ENCODE data around the gene ATP2C2.
"Not testable (repeated sequence)": the region's sequence is repeated elsewhere in the genome, so short reads cannot be mapped to it uniquely, and the experiment has no call there.

The ATP2C2 gene

GRCh38 chr16:84397090-84397489 lies 28.8 kb downstream of the ATP2C2 start:
- no peak for DNase-seq (ENCODE audit: low spot score)

DNA sequence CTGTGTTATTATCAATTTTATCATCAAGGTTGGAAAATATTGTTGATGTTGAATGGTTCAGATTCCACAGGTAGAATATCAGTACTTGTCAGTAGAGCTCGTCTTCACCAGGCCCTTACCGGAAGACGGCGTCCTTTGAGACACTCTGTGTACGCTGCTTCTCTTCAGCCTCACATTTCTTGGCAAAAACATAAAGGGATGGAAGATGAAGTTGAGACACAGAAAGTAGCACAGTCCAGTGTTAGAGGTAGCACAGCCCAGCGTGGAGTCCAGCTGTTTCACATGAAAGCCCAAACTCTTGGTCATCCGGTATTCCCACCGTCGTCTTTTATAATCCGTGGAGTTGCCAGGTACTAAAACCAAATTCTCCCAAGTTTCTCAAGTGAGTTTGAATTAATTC lies 30.4 kb downstream of the ATP2C2 start:
- no peak for DNase-seq (ENCODE audit: low spot score)

GRCh38 chr16:84399912-84400311 lies 31.6 kb downstream of the ATP2C2 start:
- not testable (repeated sequence) for DNase-seq (ENCODE audit: low spot score)

DNA sequence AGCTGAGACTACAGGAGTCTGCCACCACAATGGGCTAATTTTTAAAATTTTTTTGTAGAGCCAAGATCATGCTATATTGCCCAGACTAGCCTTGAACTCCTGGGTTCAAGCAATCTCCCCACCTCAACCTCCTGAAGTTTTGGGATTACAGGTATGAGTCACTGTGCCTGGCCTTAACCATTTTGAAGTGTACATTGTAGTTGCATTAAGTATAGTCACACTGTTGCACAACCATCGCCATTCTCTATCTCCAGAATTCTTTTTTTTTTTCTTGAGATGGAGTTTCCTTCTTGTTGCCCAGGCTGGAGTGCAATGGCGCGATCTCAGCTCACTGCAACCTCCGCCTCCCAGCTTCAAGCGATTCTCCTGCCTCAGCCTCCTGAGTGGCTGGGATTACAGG lies 35.1 kb downstream of the ATP2C2 start:
- not testable (repeated sequence) for DNase-seq (ENCODE audit: low spot score)

DNA sequence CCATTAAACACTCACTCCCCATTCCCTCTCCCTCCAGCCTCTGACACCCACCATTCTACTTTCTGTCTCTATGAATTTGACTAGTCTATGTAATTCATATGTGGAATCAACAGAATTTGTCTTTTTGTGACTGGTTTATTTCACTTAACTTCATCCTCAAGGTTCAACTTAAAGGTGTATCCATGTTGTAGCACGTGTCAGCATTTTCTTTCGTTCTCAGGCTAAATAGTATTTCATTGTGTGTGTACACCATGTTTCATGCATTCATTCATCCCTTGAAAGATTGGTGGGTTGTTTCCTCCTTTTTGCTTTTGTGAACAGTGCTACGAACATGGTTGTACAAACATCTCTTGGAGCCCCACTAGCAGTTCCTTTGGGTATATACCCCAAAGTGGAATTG lies 36.0 kb downstream of the ATP2C2 start:
- no peak for DNase-seq (ENCODE audit: low spot score)

- DNase-seq (ENCODE audit: low spot score) = no peak
Observed at GRCh38 chr16:84404936-84405639, 36.8 kb downstream of the ATP2C2 start.

GRCh38 chr16:84406006-84406963 lies 37.9 kb downstream of the ATP2C2 start:
- DNase-seq (ENCODE audit: low spot score) = no peak

DNA sequence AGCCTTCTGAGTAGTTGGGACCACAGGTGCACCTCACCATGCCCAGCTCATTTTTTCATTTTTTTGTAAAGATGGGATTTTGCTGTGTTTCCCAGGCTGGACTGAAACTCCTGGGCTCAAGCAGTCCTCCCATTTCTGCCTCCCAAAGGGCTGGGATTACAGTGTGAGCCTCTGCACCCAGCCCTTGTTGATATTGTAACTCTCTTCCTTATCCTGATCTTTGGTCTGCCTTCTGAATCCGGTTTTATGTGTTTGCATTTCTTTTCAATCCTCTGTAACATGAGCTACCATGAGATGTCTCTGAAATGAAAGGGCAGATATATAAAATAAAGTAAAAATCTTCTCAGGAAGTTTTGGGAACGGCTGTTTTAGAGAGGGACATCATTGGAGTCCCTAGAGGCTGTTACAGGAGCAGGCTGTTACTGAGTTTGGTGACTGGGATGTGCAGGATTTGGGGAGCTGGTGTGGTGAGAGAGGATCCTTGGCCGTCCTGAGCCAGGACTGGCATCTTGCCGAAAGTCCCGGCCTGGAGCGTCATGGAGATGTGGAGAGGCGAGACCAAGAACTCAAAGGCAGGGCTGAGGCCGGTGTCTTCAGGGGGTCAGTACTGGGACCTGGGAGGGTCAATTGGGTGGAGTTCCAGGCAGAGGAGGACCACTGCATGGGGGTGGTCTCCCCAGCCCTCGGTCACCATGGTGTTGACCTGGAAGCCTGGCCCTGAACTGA lies 39.4 kb downstream of the ATP2C2 start:
- no peak for DNase-seq (ENCODE audit: low spot score)

DNA sequence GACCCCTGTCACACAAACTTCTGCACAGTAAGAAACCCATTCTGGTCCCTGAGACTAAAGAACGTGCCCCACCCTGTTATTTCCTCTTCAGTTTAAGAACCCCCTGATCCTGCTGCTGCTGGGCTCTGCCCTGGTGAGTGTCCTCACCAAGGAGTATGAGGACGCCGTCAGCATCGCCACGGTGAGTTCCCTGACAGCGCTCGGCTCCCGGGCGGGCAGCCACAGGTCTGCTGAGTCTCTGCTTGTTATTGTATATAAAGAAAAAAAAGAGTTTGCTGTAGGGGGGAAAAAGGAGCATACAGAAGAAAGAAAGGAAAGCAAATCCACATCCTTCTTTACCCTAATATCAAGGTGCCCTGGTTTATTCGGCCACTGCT lies 40.0 kb downstream of the ATP2C2 start:
- no peak for DNase-seq (ENCODE audit: low spot score)

GRCh38 chr16:84408856-84409255 lies 40.5 kb downstream of the ATP2C2 start:
- no peak for DNase-seq (ENCODE audit: low spot score)

DNA sequence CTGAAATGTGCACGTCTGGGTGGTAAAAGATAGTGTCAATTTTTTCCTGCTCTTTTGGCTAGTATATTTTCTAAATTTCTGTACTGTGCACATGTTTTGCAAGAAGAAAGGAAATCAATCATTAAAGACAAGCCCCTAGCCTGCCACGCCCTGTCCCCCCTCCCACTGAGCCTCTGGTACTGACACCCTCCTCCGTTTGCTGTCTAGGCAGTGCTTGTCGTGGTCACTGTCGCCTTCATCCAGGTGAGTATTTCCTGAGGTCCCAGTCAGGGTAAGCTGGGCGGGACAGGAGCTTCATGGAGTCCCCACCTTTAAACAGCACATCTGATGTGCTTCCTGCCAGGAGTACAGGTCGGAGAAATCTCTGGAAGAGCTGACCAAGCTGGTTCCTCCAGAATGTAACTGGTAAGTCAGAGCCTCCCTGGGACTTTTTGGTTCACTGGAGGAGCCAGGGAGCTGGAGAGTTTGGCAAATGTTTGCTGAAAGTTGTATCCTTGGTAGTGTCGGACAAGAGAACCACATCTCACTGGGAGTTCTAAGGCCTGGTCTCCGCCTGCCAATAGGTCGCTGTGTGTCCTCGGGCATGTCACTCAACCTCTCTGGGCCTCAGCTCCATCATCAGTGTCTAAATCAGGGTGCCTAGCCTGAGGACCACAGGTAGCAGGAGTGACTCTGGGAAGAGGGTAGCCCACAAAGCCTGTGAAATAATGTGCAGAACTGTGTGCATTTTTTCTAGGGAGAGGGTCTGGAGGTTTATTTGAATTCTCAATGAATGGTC lies 42.2 kb downstream of the ATP2C2 start:
- no peak for DNase-seq (ENCODE audit: low spot score)

DNA sequence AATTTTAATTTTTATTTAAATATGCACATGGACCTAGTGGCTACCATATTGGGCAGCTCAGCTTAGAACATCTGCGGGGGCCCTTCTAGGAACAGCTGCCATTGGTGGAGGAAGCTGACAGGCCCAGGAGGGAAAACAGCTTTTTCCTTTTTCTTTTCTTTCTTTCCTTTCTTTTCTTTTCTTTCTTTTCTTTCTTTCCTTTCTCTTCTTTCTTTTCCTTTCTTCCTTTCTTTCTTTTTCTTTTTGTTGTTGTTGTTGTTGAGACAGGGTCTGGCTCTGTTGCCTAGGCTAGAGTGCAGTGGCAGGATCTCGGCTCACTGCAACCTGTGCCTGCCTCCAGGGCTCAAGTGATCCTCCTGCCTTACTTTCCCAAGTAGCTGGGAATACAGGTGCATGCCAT lies 43.4 kb downstream of the ATP2C2 start:
- DNase-seq (ENCODE audit: low spot score) = no peak

DNA sequence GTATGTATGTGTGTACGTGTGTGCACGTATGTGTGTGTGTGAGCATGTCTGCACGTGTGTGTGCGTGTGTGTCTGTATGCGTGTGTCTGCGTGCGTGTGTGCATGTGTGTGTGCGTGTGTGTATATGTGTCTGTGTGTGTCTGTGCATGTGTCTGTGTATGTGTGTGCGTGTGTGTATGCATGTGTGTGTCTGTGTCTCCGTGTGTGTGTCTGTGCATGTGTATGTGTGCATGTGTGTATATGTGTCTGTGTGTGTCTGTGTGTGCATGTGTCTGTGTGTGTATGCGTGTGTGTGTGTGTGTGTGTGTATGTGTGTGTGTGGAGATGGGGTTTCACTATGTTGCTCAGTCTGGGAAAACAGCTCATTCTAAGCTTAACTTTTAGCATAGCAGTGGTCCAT lies 43.9 kb downstream of the ATP2C2 start:
- DNase-seq (ENCODE audit: low spot score) = no peak

DNA sequence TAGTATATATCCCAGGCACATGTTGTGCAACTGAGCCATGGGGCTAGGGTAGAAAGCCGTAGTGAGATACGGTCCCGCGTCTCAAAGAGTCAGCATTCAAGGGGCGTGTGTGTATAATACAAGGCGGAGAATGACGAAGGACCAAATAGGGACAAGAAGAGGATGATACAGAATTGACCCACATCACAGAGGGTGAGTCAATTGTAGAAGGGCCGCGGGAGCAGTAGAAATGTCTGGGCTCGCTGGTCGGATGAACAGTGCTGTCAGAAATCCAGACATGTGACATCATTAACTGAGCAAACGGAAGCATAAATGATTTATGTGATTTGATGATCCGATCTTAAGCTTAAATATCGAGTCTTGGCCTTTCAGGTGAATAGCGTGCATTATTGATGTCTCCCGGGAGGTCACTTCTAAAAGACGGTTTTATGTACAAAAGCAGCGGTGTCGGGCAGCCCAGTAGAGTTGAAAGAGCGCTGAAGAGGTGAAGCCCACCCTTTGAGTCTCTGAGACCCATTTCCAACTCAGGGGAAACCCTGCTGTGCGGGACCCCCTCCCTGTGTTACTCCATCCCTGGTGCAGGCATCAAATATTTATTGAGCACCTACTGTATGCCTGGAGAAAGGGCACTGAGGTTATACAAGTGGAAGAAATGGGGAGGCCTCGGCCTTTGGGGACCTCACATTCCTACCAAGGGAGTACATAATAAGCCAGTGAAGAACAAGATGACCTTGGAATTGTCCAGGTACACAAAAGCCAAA lies 45.1 kb downstream of the ATP2C2 start:
- no peak for DNase-seq (ENCODE audit: low spot score)

DNA sequence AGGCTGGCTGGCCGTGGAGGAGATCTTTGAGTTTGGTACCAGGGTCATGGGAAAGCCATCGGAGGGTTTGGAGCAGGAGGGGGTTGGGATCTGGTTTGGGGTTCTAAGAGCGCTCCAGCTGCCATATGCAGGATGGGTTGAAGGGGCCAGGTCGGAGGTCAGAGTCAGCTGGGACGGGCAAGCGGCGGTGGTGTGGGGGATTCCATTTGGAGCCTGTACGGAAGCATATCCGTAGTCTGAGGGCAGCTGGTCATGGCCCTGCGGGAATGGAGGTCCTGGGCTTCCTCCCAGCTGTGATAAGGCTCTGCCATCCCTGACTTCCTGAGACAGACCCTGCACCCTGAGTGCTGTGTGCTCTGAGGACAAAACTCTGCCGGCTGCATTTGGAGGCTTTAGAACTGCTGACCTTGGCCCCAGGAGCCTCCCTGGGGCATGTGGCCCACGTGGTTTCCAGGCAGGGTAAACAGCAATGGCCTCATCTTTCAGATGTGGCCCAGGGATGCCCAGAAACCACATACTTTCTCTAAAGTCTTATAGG lies 46.5 kb downstream of the ATP2C2 start:
- no peak for DNase-seq (ENCODE audit: low spot score)

DNA sequence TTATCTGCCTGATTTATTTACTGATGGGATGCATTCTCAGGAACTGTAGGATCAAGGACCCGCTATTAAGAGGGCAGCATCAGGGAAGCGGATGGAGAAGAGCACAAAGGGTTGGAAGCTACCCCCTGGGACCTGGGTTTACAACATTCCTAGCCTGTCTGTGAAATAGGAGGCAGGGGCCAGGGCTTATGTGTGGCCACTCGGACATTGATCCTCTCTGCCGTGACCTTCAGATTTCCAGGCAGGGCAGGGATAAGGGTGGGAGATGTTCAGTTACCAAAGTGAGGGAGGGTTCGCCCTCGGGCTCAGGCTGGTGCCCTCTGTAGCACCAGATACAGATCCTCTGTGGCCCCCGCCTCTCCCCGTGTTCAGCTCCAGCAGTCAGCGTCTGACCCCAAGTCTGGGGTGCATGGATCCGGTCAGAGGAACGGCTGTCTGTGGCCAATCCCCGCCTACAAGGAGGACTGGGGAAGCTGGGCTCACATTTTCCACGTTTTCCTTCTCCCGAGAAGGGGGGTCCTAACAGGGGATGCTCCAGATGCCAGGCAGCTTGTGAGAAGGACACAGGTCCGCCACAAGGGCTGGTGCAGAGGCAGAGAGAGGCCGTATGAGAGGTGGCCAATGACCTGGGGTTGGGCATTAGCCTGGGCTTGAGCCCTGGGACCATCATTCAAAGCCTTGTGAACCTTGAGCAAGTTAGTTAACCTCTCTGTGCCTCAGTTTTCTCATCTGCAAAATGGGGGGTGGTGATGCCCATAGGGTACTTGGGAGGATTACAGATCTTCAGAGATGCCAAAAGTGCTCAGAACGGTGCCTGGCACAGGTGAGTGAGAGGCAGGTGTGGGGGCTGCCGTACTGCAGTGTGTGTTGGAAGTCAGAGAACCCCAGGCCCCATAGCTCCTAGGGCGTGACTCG lies 48.3 kb downstream of the ATP2C2 start:
- no peak for DNase-seq (ENCODE audit: low spot score)

GRCh38 chr16:84418056-84418849 lies 49.9 kb downstream of the ATP2C2 start:
- no peak for DNase-seq (ENCODE audit: low spot score)

GRCh38 chr16:84419730-84420129 lies 51.4 kb downstream of the ATP2C2 start:
- no peak for DNase-seq (ENCODE audit: low spot score)

- not testable (repeated sequence) for DNase-seq (ENCODE audit: low spot score)
Observed at GRCh38 chr16:84420556-84420955, 52.2 kb downstream of the ATP2C2 start.

Data from D341Med (cell line).